Loucy (cell line): ENCODE data around the gene TRUB2.

Source experiments
- CTCF ChIP-seq: fragments of 200-600 bp; sonication (generic); conservative IDR thresholded peaks from 2 replicates; pipeline ENCODE4 v1.5.1; 2014; ENCODE audit warnings: mild to moderate bottlenecking, antibody characterized with exemption, low read length
- EZH2phosphoT487 ChIP-seq: fragments of 200-600 bp; IDR thresholded peaks from 2 replicates; pipeline ENCODE4 v1.6.1; 2018; ENCODE audit warnings: antibody characterized with exemption, mild to moderate bottlenecking, moderate library complexity, borderline replicate concordance

GRCh38 chr9:128271112-128271511, 51.1 kb downstream of the TRUB2 start:
- TF ChIP-seq CTCF = no peak
- no peak for TF ChIP-seq EZH2phosphoT487
